Stimulated activated CD8-positive, alpha-beta memory T cell treated with anti-CD3 and anti-CD28 coated beads, Interleukin-2, amount 100 ng/mL, for 1 hour (primary cell): ENCODE measurements around the gene LAMP1.
A peak's percentile ranks its signal among the peaks of the same experiment; 100 is the strongest.
"Not testable (repeated sequence)": the region's sequence is repeated elsewhere in the genome, so short reads cannot be mapped to it uniquely, and the experiment has no call there.

Experiments
- DNase-seq, 2 donors: peaks; one replicate each; pipeline ENCODE4 v3.0.0-alpha.2; 2020; ENCODE audit warnings: low read depth in 2 of 2

LAMP1 gene, protein sequence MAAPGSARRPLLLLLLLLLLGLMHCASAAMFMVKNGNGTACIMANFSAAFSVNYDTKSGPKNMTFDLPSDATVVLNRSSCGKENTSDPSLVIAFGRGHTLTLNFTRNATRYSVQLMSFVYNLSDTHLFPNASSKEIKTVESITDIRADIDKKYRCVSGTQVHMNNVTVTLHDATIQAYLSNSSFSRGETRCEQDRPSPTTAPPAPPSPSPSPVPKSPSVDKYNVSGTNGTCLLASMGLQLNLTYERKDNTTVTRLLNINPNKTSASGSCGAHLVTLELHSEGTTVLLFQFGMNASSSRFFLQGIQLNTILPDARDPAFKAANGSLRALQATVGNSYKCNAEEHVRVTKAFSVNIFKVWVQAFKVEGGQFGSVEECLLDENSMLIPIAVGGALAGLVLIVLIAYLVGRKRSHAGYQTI

DNA sequence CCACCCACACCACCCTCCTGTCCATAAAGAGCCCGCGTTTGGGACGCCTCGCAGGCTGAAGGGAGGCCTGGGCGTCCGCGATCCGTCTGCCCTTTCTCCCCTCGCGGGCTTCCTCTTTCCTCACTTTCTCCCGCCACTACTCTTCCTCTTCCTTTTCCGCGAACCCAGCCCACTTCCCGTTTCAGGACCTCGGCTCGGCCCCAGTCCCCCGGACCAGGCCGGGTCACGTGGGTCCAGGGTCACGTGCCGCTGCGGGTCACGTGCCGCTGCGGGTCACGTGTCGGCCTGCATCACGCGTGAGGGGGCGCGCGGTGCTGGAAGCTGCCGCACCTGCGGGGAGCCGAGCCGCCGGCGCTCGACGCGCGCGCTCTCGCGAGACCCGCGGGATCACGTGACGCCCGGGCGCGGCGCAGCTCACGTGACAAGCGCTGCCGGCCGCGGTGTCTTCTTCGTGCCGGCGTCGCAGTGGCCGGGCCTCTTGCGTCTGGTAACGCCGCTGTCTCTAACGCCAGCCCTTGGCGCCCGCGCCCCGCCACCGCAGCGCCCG is at the start of gene LAMP1:
Gene LAMP1, plus strand, starts transcription at position 417 of the 547 bp plus-strand sequence. CDS start 196 bp downstream, outside the sequence.
- DNase-seq, result peak; percentile 98 to 99

DNA sequence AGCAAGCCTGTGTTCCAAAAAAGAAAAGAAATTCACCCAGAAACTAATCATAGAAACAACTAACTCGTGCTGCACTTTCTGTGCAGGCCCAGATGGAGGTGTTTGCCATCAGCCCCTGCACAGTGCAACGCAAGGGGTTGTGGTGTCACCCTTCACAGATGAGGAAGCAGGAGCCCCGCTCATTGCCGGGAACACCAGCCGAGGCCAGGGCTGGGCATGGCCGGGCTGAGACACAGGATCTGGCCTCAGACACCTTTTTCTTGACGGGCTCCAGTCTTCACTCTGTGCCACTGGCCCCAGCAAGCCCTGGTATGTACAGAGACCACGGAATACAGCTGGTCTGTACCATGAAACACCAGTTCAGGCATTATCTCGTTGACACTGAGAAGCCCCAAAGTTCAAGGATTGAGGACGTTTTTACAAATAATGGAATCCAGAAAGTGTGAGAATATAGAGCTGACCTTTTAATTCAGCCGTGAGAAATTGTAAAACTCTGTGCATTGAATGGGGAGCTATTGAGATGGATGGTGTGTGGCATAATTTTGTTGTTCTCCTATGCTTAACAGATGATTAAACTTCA is 44.4 kb upstream of the LAMP1 start:
- DNase-seq, result no peak

- not testable (repeated sequence) for DNase-seq
Measured at GRCh38 chr13:113257908-113258307, 39.1 kb upstream of the LAMP1 start.

- DNase-seq, result no peak
Measured at GRCh38 chr13:113258321-113259054, 38.6 kb upstream of the LAMP1 start.

DNA sequence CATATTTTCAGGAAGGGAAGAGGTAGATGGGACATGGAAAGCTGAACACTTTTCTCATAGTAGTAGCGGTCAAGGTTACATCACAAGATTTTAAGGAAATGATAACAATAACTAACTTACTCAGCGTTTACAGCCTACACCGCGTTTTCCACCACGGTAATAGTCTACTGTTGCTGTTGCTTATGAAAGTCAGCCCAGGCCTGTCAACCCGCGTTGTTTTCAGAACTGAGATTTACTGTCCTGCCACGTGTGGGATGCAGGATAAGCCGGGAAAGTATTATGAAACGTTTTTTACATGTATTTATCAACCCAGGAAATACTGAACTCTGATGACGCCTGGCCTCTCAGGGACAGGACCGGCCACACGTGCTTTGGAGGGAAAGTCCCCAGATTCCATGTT is 36.0 kb upstream of the LAMP1 start:
- no peak for DNase-seq

GRCh38 chr13:113263016-113263415 is 34.0 kb upstream of the LAMP1 start:
- not testable (repeated sequence) for DNase-seq

GRCh38 chr13:113267642-113268405 is 29.2 kb upstream of the LAMP1 start:
- DNase-seq, result no peak

DNA sequence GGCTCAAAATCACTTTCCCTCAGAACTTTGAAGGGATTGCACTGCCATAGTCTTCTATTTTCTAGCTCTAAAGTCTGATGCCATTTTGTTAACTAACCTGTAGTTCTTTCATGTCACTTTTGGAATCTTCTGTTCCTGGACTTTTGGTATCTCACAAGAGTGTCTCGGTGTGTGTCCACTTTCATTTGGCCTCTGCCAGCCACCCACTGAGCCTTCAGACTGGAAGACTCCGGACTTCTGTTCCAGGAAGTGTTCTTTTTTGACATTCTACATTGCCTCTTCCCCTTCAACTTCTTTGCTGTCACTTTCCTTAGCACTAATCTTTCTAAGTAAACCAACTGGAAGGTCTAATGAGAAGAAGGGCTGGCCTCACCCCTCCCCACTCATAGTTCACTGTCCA is 25.0 kb upstream of the LAMP1 start:
- DNase-seq, result no peak

DNA sequence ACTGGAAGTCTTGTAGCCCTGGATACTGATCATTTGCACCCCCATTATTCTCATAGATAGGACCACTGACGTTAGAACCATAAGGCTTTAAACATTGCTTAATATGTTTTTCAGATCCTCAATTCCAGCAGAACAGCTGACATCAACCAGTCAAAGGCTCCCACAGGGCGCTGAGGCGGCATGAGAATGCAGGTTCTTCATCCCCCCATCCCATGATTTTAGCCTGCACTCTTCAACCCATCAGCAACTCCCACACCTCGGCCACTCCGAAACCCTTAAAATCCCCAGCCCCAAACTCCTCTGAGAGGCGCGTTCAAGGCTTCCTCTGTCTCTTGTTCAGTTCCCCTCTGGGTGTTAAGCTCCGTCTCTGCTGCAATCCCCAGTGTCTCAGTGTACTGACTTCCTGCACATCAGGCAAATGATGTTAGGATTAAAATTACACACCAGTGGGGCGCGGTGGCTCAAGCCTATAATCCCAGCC is 24.3 kb upstream of the LAMP1 start:
- no peak for DNase-seq

DNA sequence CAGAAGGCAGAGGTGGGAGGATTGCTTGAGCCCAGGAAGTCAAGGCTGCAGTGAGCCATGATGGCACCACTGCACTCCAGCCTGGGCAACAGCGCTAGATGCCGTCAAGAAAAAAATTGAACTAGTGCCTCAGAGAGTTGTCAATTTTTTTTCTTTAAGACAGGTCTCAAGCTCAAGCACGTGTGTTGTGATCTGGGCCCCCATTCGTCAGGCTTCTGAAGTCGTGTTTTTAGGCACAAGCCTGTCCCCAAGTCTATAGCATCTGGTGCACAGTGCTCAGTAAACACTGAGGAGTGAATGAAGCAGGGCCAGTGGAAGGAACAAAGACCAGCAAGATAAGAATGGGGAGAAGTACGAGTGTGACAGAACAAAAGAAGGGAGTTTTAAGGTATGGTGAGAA is 23.7 kb upstream of the LAMP1 start:
- DNase-seq, result no peak

GRCh38 chr13:113273851-113274590 is 23.0 kb upstream of the LAMP1 start:
- DNase-seq, result no peak

- DNase-seq, result no peak
Measured at GRCh38 chr13:113274721-113275120, 22.3 kb upstream of the LAMP1 start.

GRCh38 chr13:113275387-113275786 is 21.7 kb upstream of the LAMP1 start:
- no peak for DNase-seq

DNA sequence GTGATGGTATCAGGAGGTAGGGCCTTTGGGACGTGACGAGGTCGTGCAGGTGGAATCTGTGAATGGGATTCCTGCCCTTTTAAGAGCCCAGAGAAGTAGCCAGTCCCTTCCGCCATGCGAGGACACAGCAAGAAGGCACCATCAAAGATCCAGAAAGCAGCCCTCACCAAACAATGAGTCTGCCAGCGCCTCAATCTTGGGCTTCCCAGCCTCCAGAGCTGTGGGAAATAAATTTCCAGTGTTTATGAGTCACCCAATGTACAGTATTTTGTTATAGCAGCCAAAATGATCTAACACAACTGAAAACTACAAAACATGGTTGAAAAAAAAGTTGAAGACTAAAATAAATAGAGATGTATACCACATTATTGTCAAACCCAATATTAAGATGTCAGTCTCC is 16.9 kb upstream of the LAMP1 start:
- DNase-seq, result no peak

GRCh38 chr13:113283904-113284303 is 13.1 kb upstream of the LAMP1 start:
- DNase-seq, result no peak

- DNase-seq, result no peak
Measured at GRCh38 chr13:113288880-113289279, 8.2 kb upstream of the LAMP1 start.

GRCh38 chr13:113291129-113291528 is 5.9 kb upstream of the LAMP1 start:
- no peak for DNase-seq

DNA sequence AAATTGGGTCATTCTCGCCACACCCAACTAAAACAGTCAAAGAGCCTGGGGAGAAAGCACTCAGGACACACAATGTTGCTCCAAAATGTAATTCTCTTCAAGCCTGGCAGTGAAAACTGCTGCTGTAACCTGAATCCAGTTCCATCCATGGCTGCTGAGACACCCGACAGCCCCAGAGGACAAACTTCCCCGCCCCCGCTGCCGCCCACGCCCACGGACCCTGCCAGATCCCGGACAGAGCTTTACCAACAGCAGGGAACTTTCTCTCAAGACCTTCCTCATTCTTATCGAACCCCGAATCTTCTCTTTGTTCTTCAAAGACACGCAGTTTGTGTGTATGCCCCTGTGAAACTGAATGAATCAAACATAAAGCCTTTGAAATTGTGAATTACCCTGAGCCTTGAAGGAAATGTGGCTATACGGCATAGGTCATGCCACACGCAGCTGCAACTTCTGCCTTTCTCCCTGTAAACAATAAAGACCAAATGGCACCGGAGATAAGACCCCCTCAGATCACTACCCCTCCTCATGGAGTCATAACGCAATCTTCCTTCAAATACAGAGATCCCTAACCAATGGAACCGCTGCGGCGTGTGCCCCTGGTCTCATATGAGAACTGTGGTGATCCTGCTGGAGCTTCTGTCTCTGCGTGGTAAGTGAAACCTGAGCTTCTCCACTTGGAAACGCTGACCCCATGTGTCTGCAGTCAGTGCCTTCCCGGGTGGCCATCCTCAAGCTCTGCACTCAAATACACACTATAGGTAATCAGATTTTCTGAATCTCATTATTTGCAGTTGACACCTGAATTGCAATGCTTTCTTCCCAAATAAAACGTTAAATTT is 4.8 kb upstream of the LAMP1 start:
- no peak for DNase-seq

GRCh38 chr13:113293686-113294085 is 3.4 kb upstream of the LAMP1 start:
- DNase-seq, result no peak

- DNase-seq, result no peak
Measured at GRCh38 chr13:113295776-113296175, 1.3 kb upstream of the LAMP1 start.
